ENCODE data around the gene NAPG.
"Not testable (repeated sequence)": the region's sequence is repeated elsewhere in the genome, so short reads cannot be mapped to it uniquely, and the experiment has no call there.

The NAPG gene

GRCh38 chr18:10525697-10526560, at the start of gene NAPG:
TSS of gene NAPG (plus strand) at chr18:10526027. CDS start at chr18:10526103, 76 bp downstream.
- FAIRE-seq: no peak

- FAIRE-seq: no peak
These were observed 49.5 kb upstream of the NAPG start for GRCh38 chr18:10476338-10476791.

DNA sequence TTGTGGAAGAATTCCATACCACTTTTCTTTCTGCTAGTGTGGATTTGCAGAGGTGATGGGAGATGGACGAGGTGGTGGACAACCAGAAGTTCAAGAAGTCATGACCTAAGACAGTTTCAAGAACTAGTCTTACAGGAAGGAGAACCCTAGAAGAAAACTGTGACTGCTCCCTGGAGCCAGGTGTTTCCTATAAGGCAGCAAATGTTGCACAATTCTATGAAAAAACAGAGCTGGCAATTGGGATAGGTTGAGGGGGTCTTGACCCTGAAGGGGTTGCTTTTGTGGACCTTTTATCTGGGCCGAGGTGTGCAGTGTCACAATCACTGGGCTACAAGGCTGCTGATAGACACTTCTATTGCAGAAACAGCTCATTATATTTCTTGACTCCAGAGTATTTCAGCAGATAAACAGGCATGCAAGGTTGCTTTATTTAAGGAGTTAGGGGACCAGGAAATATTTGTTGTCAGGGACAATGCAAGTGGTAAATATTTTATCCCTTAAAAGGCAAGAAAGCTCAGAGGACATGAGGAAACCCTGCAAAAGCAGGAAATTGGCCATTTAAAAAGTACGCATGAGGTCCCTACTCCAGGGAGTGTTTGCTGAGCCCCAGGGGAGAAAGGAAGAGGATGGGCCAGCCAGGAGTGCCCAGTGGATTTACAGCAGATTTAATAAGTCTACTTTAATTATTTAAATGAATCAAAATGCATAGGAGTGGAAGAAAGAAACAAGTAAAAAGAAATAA, 48.5 kb upstream of the NAPG start:
- FAIRE-seq: no peak

- no peak for FAIRE-seq
These were observed 48.0 kb upstream of the NAPG start for GRCh38 chr18:10477863-10478260.

GRCh38 chr18:10481831-10482230, 44.0 kb upstream of the NAPG start:
- no peak for FAIRE-seq

DNA sequence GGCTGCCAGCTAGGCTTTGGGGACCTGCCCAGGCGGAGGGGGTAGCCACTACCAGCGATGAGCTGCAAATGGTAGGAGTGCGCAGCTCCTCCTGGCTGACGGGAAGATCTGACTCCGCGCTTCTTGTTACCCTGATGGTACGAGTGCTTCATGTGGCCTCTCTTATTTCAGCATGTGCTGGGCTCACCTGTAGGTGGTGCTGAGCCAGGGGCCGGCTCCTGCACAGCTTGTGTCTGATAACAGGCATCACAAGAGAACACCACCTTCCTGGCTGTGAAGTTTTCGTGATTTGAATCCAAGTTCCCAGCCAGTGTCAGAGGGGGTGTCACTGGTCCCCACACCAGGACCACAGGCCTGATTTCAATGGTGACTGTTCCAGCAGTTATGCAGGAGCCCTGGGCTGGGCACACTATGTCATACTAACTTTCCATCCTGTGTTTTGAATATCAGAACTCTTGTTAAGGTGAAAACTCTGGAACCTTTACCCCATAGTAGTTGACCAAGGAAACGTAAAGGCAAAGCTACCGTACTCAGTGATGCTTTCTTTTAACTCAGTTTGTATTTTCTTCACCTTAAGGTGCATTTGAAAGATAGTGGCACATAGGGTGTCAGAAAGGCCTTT, 43.4 kb upstream of the NAPG start:
- FAIRE-seq: no peak

DNA sequence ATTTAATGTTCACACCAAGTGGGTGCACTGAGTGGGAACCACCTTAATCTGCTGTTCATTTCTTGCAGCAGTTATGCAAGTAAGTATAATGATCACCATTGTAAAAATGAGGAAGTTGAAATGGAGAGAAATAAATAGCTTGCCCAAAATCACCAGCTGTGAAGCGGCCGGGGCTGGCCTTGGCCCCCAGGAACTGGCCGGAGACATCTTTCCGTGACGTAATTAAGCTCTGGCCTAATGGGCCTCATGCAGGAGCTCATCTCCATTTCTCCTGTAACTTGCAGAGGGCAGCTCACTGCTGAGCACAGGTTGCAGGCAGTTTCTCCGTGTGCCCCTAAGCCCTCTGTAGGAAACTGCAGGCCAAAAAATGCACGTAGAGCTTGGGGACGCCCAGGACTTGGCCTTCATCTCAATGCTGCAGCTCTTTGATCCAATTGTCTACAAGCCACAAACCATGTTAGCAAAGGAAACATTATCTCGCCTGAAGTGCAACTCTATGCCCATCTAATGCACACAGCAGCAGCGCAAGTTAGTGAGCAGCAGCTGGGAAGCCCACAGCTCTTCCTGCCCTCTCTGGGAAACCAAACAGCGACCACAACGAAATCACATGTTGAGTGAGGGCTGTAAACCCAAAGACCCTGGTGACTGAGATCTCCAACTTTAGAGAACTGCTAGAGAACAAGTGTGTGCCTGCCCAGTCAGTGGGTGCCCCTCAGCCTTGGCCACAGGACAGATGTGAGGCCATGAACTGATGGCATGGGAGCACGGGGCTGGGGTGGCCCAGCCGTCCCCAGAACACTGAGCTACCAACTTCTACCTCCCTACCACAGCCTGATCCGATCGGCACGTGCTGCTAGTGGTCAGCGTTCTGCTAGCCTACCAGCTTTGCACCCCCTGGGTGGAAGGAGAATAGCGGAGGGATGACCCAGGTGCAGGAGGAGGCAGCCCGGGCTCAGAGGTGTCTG, 42.6 kb upstream of the NAPG start:
- FAIRE-seq: no peak

DNA sequence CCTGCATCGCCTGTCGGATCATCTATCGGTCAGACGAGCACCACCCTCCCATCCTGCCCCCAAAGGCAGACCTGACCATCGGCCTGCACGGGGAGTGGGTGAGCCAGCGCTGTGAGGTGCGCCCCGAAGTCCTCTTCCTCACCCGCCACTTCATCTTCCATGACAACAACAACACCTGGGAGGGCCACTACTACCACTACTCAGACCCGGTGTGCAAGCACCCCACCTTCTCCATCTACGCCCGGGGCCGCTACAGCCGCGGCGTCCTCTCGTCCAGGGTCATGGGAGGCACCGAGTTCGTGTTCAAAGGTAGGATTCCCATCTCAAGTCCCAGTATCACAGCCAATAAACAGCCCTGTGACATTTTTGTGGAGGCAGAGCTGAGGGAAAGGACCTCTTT, 40.4 kb upstream of the NAPG start:
- no peak for FAIRE-seq

DNA sequence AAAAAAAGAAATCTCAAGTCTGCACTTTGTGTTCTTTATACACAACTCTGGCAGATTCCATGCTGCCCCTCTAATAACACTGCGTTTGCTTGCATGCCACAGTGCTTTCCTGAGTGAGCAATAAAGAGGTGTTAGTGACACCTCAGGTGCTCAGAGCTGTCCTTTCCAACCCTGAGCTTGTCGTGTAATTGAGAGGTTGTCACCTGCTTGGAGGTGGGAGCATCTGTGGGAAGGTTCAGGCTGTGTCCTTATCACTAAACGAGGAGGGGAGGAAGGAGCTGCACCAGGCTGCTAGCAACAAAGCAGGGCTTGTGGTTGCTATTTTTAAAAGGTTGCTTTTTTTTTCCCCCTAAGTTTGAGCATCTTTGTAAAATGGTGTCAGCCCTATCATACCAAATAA, 39.5 kb upstream of the NAPG start:
- no peak for FAIRE-seq

GRCh38 chr18:10487154-10487553, 38.7 kb upstream of the NAPG start:
- no peak for FAIRE-seq

GRCh38 chr18:10488017-10488416, 37.8 kb upstream of the NAPG start:
- no peak for FAIRE-seq

- no peak for FAIRE-seq
These were observed 35.2 kb upstream of the NAPG start for GRCh38 chr18:10490401-10491165.

DNA sequence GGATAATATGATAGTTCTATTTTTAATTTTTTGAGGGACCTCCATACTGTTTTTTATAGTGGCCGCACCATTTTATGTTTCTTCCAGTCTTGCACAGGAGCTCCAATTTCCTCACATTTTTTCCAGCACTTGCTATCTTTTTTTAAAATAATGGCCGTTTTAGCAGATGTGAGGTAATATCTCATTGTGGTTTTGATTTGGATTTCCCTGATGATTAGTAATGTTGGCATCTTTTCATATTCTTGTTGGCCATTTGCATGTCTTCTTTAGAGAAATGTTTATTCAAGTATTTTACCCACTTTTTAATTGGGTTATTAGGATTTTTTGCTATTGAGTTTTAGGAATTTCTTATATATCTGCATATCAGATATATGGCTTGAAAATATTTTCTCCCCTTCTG, 29.9 kb upstream of the NAPG start:
- FAIRE-seq: no peak

DNA sequence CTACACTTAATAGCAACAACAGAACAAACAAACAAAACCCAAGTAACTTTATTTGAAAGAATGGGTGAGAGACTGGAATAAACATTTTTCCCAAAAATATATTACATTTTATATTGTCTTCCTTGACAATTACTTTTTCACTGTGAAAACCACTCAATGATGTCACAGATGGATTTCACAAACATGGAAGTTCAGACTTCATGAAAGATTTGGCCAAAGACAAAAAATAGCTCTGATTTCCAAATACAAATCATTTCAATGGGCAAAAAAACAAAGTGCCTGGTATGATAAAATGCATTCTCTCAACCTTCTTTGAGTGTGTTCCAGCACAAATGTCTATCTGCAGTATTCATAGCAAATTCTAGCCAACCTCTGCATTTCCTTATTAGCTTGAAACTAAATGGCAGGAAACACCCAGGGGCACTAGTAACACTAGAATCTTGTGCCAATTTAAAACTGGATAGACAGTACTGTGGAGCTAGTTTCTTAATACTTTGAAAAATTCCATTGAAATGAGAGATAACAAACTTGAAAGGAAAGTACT, 28.5 kb upstream of the NAPG start:
- no peak for FAIRE-seq

GRCh38 chr18:10499230-10499629, 26.6 kb upstream of the NAPG start:
- no peak for FAIRE-seq

DNA sequence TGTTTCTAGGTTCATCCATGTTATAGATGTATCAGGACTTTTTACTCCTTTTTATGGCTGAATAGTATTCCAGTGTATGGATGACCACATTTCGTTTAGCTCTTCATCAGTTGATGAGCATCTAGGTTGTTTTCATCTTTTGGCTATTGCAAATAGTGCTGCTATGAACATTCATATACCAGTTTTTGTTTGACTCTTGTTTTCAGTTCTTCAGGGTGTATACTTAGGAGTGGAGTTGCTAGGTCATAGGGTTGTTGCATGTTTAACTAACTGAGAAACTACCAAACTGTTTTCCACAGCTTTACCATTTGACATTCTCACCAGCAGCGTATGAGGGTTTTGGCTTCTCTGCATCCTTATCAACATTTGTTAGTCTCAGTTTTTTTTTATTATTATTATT, 25.8 kb upstream of the NAPG start:
- no peak for FAIRE-seq

GRCh38 chr18:10504723-10505122, 21.1 kb upstream of the NAPG start:
- no peak for FAIRE-seq

GRCh38 chr18:10505892-10506291, 19.9 kb upstream of the NAPG start:
- FAIRE-seq: not testable (repeated sequence)

DNA sequence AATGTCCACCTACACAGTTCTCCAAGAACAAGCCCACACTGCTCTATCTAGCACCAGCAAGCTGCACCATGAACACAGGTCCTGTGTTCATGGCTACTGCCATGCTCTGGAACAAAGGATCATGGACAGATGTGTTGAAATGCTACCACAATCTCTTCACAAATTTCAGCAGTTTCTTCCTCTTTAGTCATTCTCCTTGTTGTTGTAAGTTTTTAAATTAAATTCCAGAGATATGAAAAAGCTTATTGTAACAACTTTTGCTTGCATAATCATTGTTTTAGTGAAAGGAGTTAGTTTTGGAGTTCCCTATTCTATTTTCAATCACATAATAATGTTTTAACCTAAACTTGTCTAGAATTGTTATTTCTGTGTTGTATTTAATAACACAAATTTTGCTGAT, 17.2 kb upstream of the NAPG start:
- FAIRE-seq: no peak

DNA sequence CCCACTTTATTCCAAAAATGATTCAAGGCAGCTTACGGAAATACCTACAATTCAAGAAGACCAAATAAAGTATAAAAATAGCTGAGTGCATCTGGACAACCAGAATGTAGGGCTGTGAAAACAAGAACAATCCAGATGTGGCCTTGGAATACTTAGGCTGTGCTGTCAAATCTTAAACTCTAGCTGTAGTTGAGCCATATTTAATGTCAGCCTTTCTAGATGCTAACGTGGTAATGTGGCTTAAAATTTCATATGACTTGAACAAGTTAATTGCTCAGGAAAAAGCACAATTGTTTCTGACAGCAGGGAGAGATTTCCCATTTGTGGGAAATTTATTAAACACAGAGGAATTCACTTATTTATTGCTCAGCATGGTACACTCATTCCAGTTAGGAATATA, 14.6 kb upstream of the NAPG start:
- FAIRE-seq: no peak

DNA sequence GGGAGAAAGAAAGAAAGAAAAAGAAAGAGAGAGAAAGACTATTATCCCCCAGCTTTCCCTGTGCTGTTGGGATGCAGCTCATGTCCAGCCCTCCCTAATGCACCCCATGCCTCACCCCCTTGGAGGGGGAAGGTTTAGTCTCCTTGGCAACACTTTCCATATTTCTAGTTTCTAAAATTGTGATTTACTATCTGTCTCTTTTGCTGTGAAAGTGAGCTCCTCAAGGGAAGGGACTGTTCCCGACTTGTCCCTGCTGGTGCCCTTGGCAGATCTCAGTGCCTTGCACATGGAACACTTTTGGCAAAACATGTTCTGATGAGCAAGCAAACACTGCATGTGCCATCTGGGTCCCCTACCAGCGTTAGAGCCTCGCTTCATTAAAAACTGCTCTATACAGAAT, 11.7 kb upstream of the NAPG start:
- FAIRE-seq: no peak

Measured in colon (tissue), 2 donors.